Hepatocyte (in vitro differentiated cells): Measurements from ENCODE around the gene MRPL57.

ENCODE experiments used
- CTCF ChIP-seq: fragments of 200-600 bp; sonication (generic); IDR thresholded peaks from 2 replicates; pipeline ENCODE4 v1.5.1; 2016; ENCODE audit warnings: antibody characterized with exemption, mild to moderate bottlenecking; ENCODE audit not compliant: poor library complexity
- EZH2phosphoT487 ChIP-seq: fragments of 200-600 bp; sonication (generic); IDR thresholded peaks from one replicate; pipeline ENCODE4 v1.6.1; 2018; ENCODE audit warnings: antibody characterized with exemption, mild to moderate bottlenecking, low read depth, moderate library complexity; ENCODE audit not compliant: unreplicated experiment, severe bottlenecking

- TF ChIP-seq CTCF (no peak), EZH2phosphoT487 (no peak)
Measured at GRCh38 chr13:21225082-21225481, 48.6 kb downstream of the MRPL57 start.
